HEK293 (cell line): ENCODE data around the gene BAG5.

Experiments used
- CTCF ChIA-PET: fragments of 350-600 bp; formaldehyde crosslinking; extraction: SDS; loops from one replicate; lab custom pipeline; 2021; ENCODE audit warnings: antibody characterized with exemption; lab: Yijun Ruan, JAX
- POLR2A ChIA-PET: fragments of 300-600 bp; formaldehyde crosslinking; extraction: SDS; loops from one replicate; lab custom pipeline; 2020; ENCODE audit warnings: antibody characterized with exemption, inconsistent platforms; lab: Yijun Ruan, JAX
- H3K27ac ChIP-seq: fragments of 200-500 bp; sonication (Bioruptor generic); 2 replicates; pipeline ENCODE4 v1.5.1; 2014; ENCODE audit warnings: low read depth, low read length, control low read depth, inconsistent platforms; ENCODE audit errors: extremely low read depth
- H3K36me3 ChIP-seq, 2 experiments: fragments of 200-500 bp in 1 of 2; sonication (Bioruptor generic) in 1 of 2; 1 replicate in 1 of 2; 2 replicates in 1 of 2; pipeline ENCODE4 v1.5.1; 2014 to 2017; ENCODE audit warnings: inconsistent platforms in 2 of 2, low read length in 2 of 2; ENCODE audit not compliant: control insufficient read depth in 2 of 2, insufficient read depth in 1 of 2
- H3K4me1 ChIP-seq: fragments of 200-500 bp; sonication (Bioruptor generic); 2 replicates; pipeline ENCODE4 v1.5.1; 2014; ENCODE audit warnings: mild to moderate bottlenecking, low read length, inconsistent platforms; ENCODE audit not compliant: control insufficient read depth, insufficient read depth
- H3K4me3 ChIP-seq: 2 replicates; pipeline ENCODE4 v1.5.1; 2011; ENCODE audit warnings: low read depth, mild to moderate bottlenecking, control low read depth, low read length, moderate library complexity
- H3K9me3 ChIP-seq: fragments of 200-500 bp; sonication (Bioruptor generic); 2 replicates; pipeline ENCODE4 v1.5.1; 2014; ENCODE audit warnings: low read depth, low read length, inconsistent platforms; ENCODE audit not compliant: control insufficient read depth, insufficient read depth
- BCL11A ChIP-seq: fragments of 450-650 bp; formaldehyde crosslinking; IDR thresholded peaks from 2 replicates; pipeline ENCODE4 v1.5.1; 2016; ENCODE audit warnings: low read depth, missing biosample characterization, missing genetic modification characterization
- KLF7 ChIP-seq: fragments of 450-650 bp; formaldehyde crosslinking; IDR thresholded peaks from 2 replicates; pipeline ENCODE4 v1.5.1; 2016; ENCODE audit warnings: missing biosample characterization, missing genetic modification characterization, borderline replicate concordance
- REPIN1 ChIP-seq: fragments of 450-650 bp; formaldehyde crosslinking; IDR thresholded peaks from 2 replicates; pipeline ENCODE4 v1.5.1; 2017; ENCODE audit warnings: missing biosample characterization, missing genetic modification characterization, low read depth
- SP3 ChIP-seq: fragments of 450-650 bp; formaldehyde crosslinking; IDR thresholded peaks from 2 replicates; pipeline ENCODE4 v1.5.1; 2016; ENCODE audit warnings: missing biosample characterization, missing genetic modification characterization
- ZBTB21 ChIP-seq: fragments of 450-650 bp; formaldehyde crosslinking; IDR thresholded peaks from 2 replicates; pipeline ENCODE4 v1.5.1; 2017; ENCODE audit warnings: missing biosample characterization, missing genetic modification characterization
- ZIC2 ChIP-seq: fragments of 450-650 bp; formaldehyde crosslinking; IDR thresholded peaks from 2 replicates; pipeline ENCODE4 v1.5.1; 2016; ENCODE audit warnings: missing biosample characterization, missing genetic modification characterization
- ZNF350 ChIP-seq: fragments of 450-650 bp; formaldehyde crosslinking; IDR thresholded peaks from 2 replicates; pipeline ENCODE4 v1.5.0; 2017; ENCODE audit warnings: missing biosample characterization, mild to moderate bottlenecking, missing genetic modification characterization
- ZNF426 ChIP-seq: fragments of 450-650 bp; formaldehyde crosslinking; IDR thresholded peaks from 2 replicates; pipeline ENCODE4 v1.5.1; 2017; ENCODE audit warnings: missing biosample characterization, missing genetic modification characterization, mild to moderate bottlenecking, inconsistent platforms, moderate library complexity
- ZNF548 ChIP-seq: fragments of 450-650 bp; formaldehyde crosslinking; IDR thresholded peaks from 2 replicates; pipeline ENCODE4 v1.5.1; 2016; ENCODE audit warnings: missing biosample characterization, missing genetic modification characterization
- ZNF549 ChIP-seq: fragments of 450-650 bp; IDR thresholded peaks from 2 replicates; pipeline ENCODE4 v1.5.1; 2018; ENCODE audit warnings: missing biosample characterization, missing genetic modification characterization, mild to moderate bottlenecking, inconsistent platforms, moderate library complexity
- ZNF560 ChIP-seq: fragments of 450-650 bp; formaldehyde crosslinking; IDR thresholded peaks from 2 replicates; pipeline ENCODE4 v1.5.1; 2017; ENCODE audit warnings: missing biosample characterization, missing genetic modification characterization, borderline replicate concordance
- ZNF610 ChIP-seq: fragments of 450-650 bp; formaldehyde crosslinking; IDR thresholded peaks from 2 replicates; pipeline ENCODE4 v1.5.1; 2016; ENCODE audit warnings: missing biosample characterization, missing genetic modification characterization, borderline replicate concordance
- ZNF624 ChIP-seq: fragments of 450-650 bp; formaldehyde crosslinking; IDR thresholded peaks from 2 replicates; pipeline ENCODE4 v1.5.1; 2017; ENCODE audit warnings: missing biosample characterization, missing genetic modification characterization
- ZNF660 ChIP-seq: fragments of 450-650 bp; IDR thresholded peaks from 2 replicates; pipeline ENCODE4 v1.5.1; 2018; ENCODE audit warnings: missing biosample characterization, mild to moderate bottlenecking, missing genetic modification characterization
- ZSCAN30 ChIP-seq: fragments of 450-650 bp; IDR thresholded peaks from 2 replicates; pipeline ENCODE4 v1.5.1; 2018; ENCODE audit warnings: missing biosample characterization, mild to moderate bottlenecking, missing genetic modification characterization, moderate library complexity
- TF ChIP-seq, protein P1 (sequence below): fragments of 450-650 bp; formaldehyde crosslinking; IDR thresholded peaks from 2 replicates; pipeline ENCODE4 v1.5.1; 2016; ENCODE audit warnings: missing biosample characterization, missing genetic modification characterization
- TF ChIP-seq, protein P2 (sequence below): fragments of 450-650 bp; IDR thresholded peaks from 2 replicates; pipeline ENCODE4 v1.5.1; 2018; ENCODE audit warnings: missing biosample characterization, missing genetic modification characterization
- TF ChIP-seq, protein P3 (sequence below): sonication (generic); formaldehyde crosslinking; IDR thresholded peaks from 2 replicates; pipeline ENCODE4 v1.8.1; 2022; ENCODE audit warnings: mild to moderate bottlenecking, moderate library complexity, missing genetic modification reagents
- TF ChIP-seq, protein P4 (sequence below): fragments of 450-650 bp; formaldehyde crosslinking; IDR thresholded peaks from 2 replicates; pipeline ENCODE4 v1.5.1; 2016; ENCODE audit warnings: missing biosample characterization, missing genetic modification characterization, low read depth
- TF ChIP-seq, protein P5 (sequence below): fragments of 450-650 bp; formaldehyde crosslinking; IDR thresholded peaks from 2 replicates; pipeline ENCODE4 v1.5.1; 2017; ENCODE audit warnings: missing biosample characterization, missing genetic modification characterization

BAG5 gene

DNA sequence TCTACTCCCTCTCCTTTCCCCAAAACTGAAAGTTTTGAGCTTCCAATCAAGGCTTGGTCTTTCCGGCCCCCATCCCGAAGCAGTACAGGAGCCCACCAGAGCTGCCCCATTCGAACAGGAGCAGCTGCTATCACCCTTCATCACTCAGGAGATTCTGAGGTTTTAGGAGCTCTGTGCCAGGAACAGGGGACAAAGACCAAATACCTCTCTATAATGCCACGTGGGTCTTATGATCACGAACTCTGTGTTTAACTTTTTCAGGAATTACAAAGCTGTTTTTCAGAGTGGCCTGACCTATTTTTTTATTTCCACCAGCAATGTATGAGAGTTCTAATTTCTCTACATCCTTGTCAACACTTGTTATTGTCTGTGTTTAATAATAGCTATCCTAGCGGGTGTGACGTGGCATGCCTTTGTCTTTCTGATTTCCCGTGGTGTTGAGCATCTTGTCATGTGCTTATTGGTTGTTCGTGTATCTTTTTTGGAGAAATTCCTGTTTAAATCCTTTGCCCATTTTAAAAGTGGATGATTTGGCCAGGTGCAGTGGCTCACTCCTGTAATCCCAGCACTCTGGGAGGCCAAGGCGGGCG is 22.0 kb upstream of the BAG5 start (continued):
- no peak for TF ChIP-seq ZNF426

DNA sequence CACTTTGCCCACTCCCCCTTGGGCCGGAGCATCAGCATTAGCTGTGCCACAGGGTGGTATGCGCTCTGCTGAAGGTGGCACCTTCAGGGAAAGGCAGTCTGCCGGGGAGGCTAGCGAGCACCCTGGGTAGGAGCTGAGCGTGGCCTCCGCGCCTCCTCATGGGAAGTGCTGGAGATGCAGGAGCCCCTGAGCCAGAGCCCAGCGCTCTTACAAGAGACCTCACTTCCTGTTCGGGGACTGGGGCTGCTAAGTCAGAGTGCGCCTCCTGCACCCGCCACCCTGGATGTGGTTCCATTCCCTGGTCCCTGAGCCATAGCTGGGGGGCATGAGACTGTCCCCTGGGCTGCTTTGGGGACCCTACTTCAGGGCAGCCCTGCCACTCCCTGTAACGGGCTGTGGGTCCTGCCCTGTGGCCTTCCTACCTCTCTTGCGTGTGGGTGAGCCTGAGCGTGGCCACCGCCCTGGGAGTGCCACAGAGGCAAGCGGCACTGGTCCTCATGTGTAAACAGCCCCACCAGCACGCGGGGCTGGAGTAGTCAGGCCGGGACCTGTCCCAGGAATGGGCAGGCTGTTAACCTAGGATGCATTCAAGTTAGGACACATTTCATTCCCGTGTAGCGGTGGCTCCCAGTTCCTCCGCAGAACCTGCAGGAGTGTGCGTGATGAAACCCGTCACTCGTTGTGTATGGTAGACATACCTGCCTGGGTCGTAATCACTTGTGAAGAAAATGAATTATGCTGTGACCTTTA is 19.7 kb upstream of the BAG5 start:
- H3K4me1 ChIP-seq, result no peaks in the 10 kb centered on the region; the same call in 1 of the 2 replicates
- H3K9me3 ChIP-seq, result no peaks in the 10 kb centered on the region
- POLR2A ChIA-PET, result no interaction called here
- peaks cover 0 to 23% of the 10 kb centered on the region in 2 experiments; a peak in 2 of 3 replicates for H3K36me3 ChIP-seq
- H3K4me3 ChIP-seq, result no peak overlapping the region
- CTCF ChIA-PET, result interaction anchor here (0.6 kb wide), 1 partner anchor 8 kb away, joined by 4 read pairs; no protein-coding TSS in a partner anchor
- H3K27ac ChIP-seq, result no peak overlapping the region
- no peak for TF ChIP-seq ZIC2 (tag by site-specific recombination)
- TF ChIP-seq, all 188 proteins: peak for 0

DNA sequence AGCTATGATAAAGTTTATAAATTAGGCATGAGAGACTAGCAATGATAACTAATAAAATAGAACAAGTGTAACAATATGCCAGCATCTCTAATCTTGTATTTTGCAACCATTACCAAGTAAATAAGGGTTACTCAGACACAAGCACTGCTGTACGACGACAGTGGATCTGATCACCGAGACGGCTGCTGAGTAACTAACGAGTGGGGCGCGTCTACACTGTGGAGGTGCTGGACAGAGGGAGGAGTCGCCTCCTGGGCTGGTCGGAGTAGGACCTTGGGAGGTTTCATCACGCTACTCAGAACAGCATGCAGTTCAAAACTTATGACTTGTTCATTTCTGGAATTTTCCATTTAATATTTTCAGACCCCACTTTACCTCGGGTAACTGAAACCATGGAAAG is 18.7 kb upstream of the BAG5 start:
- Histone ChIP-seq H3K9me3 (no peaks in the 10 kb centered on the region), H3K27ac (no peak overlapping the region), H3K4me1 (peaks cover 9% of the 10 kb centered on the region), H3K36me3 (peaks cover 0 to 23% of the 10 kb centered on the region in 2 experiments; a peak in 2 of 3 replicates), H3K4me3 (no peak overlapping the region)
- CTCF ChIA-PET, result interaction anchor here (0.6 kb wide), 1 partner anchor 20 kb away, joined by 3 read pairs; no protein-coding TSS in a partner anchor
- POLR2A ChIA-PET, result interaction anchor here (0.6 kb wide), 1 partner anchor 10 kb away, joined by 4 read pairs; no protein-coding TSS in a partner anchor
- no peak for TF ChIP-seq ZNF624 (tag by site-specific recombination)
- TF ChIP-seq, protein P1, sequence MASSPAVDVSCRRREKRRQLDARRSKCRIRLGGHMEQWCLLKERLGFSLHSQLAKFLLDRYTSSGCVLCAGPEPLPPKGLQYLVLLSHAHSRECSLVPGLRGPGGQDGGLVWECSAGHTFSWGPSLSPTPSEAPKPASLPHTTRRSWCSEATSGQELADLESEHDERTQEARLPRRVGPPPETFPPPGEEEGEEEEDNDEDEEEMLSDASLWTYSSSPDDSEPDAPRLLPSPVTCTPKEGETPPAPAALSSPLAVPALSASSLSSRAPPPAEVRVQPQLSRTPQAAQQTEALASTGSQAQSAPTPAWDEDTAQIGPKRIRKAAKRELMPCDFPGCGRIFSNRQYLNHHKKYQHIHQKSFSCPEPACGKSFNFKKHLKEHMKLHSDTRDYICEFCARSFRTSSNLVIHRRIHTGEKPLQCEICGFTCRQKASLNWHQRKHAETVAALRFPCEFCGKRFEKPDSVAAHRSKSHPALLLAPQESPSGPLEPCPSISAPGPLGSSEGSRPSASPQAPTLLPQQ (tag by site-specific recombination), result no peak
- TF ChIP-seq REPIN1 (tag by site-specific recombination), result no peak
- TF ChIP-seq ZNF560 (tag by site-specific recombination), result no peak
- no peak for TF ChIP-seq BCL11A (tag by site-specific recombination)
- no peak for TF ChIP-seq KLF7 (tag by site-specific recombination)
- no peak for TF ChIP-seq ZNF548
- TF ChIP-seq ZBTB21 (tag by site-specific recombination), result no peak
- TF ChIP-seq, protein P2, sequence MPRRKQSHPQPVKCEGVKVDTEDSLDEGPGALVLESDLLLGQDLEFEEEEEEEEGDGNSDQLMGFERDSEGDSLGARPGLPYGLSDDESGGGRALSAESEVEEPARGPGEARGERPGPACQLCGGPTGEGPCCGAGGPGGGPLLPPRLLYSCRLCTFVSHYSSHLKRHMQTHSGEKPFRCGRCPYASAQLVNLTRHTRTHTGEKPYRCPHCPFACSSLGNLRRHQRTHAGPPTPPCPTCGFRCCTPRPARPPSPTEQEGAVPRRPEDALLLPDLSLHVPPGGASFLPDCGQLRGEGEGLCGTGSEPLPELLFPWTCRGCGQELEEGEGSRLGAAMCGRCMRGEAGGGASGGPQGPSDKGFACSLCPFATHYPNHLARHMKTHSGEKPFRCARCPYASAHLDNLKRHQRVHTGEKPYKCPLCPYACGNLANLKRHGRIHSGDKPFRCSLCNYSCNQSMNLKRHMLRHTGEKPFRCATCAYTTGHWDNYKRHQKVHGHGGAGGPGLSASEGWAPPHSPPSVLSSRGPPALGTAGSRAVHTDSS, result no peak
- TF ChIP-seq, protein P3, sequence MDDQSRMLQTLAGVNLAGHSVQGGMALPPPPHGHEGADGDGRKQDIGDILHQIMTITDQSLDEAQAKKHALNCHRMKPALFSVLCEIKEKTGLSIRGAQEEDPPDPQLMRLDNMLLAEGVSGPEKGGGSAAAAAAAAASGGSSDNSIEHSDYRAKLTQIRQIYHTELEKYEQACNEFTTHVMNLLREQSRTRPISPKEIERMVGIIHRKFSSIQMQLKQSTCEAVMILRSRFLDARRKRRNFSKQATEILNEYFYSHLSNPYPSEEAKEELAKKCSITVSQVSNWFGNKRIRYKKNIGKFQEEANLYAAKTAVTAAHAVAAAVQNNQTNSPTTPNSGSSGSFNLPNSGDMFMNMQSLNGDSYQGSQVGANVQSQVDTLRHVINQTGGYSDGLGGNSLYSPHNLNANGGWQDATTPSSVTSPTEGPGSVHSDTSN (CRISPR knock-in tag), result no peak
- TF ChIP-seq ZSCAN30 (tag by site-specific recombination), result no peak
- TF ChIP-seq ZNF350 (tag by site-specific recombination), result no peak
- TF ChIP-seq ZNF610 (tag by site-specific recombination), result no peak
- no peak for TF ChIP-seq ZNF549 (tag by site-specific recombination)
- TF ChIP-seq, protein P4, sequence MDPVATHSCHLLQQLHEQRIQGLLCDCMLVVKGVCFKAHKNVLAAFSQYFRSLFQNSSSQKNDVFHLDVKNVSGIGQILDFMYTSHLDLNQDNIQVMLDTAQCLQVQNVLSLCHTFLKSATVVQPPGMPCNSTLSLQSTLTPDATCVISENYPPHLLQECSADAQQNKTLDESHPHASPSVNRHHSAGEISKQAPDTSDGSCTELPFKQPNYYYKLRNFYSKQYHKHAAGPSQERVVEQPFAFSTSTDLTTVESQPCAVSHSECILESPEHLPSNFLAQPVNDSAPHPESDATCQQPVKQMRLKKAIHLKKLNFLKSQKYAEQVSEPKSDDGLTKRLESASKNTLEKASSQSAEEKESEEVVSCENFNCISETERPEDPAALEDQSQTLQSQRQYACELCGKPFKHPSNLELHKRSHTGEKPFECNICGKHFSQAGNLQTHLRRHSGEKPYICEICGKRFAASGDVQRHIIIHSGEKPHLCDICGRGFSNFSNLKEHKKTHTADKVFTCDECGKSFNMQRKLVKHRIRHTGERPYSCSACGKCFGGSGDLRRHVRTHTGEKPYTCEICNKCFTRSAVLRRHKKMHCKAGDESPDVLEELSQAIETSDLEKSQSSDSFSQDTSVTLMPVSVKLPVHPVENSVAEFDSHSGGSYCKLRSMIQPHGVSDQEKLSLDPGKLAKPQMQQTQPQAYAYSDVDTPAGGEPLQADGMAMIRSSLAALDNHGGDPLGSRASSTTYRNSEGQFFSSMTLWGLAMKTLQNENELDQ (tag by site-specific recombination), result no peak
- TF ChIP-seq, protein P5, sequence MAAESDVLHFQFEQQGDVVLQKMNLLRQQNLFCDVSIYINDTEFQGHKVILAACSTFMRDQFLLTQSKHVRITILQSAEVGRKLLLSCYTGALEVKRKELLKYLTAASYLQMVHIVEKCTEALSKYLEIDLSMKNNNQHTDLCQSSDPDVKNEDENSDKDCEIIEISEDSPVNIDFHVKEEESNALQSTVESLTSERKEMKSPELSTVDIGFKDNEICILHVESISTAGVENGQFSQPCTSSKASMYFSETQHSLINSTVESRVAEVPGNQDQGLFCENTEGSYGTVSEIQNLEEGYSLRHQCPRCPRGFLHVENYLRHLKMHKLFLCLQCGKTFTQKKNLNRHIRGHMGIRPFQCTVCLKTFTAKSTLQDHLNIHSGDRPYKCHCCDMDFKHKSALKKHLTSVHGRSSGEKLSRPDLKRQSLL (tag by site-specific recombination), result no peak
- TF ChIP-seq ZNF660, result no peak
- no peak for TF ChIP-seq SP3 (tag by site-specific recombination)
